ENCODE measurements around the gene ZDHHC18. TPM values are rescaled to one million over a fixed set of nuclear protein-coding genes. Genes with fewer than 3 reads are reported as not detected.

ZDHHC18 gene
- total and polyA plus RNA-seq, 2 of the 8 experiments (the other 6 are each of a cell fraction or from before 2014, with no cell fraction given): 29.7 to 49.8 TPM

- TF ChIP-seq CHD7 (IDR thresholded peaks at IDR 0.05; ENCODE audit: insufficient replicate concordance, low read length) (no peak), POU5F1 (IDR thresholded peaks at IDR 0.05; ENCODE audit: low read depth, low read length) (no peak), NANOG (IDR thresholded peaks at IDR 0.05; ENCODE audit: insufficient read depth, low read depth, low read length, poor library complexity, severe bottlenecking) (no peak), SRF (IDR thresholded peaks at IDR 0.05; ENCODE audit: low read depth, low read length) (no peak), POLR2AphosphoS5 (IDR thresholded peaks at IDR 0.05; ENCODE audit: low read depth, low read length) (no peak), CREB1 (IDR thresholded peaks at IDR 0.05) (no peak)
Observed at GRCh38 chr1:26790551-26790953, 35.9 kb upstream of the ZDHHC18 start (continued).

All from H1 (cell line).